Testis (tissue), 2 donors: Measurements from ENCODE around the gene CPNE4.

Source experiments
- POLR2A ChIP-seq: fragments of 450-650 bp; IDR thresholded peaks from one replicate; pipeline ENCODE4 v1.6.1; 2017; ENCODE audit warnings: antibody characterized with exemption, mild to moderate bottlenecking, moderate library complexity
- TF ChIP-seq, protein P1 (sequence below), 3 experiments: fragments of 450-650 bp in 2 of 3; fragments of 200-600 bp in 1 of 3; sonication (generic) in 1 of 3; IDR thresholded peaks; one replicate each; pipeline ENCODE4 v1.5.1; 2016 to 2019; ENCODE audit warnings: antibody characterized with exemption in 3 of 3, mild to moderate bottlenecking in 2 of 3, moderate library complexity in 1 of 3

DNA sequence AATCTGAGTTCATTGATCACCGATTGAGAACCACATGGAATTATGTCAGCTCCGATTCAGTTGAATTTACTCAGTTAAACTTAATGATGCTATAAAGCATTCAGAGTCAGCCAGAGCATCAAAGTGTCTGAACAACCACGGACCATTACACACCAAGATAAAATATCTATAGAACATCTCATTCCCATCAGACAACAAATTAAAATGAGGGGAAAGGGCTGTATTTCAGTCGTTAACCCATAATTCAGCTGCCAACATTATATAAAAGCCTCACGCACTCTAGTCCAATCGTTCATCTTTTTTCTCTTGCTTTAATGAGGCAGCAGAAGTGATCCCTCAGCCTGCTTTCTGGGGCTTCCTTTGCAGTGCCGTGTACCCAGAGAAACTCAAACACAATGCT lies 11.9 kb downstream of the CPNE4 start:
- TF ChIP-seq, protein P1, sequence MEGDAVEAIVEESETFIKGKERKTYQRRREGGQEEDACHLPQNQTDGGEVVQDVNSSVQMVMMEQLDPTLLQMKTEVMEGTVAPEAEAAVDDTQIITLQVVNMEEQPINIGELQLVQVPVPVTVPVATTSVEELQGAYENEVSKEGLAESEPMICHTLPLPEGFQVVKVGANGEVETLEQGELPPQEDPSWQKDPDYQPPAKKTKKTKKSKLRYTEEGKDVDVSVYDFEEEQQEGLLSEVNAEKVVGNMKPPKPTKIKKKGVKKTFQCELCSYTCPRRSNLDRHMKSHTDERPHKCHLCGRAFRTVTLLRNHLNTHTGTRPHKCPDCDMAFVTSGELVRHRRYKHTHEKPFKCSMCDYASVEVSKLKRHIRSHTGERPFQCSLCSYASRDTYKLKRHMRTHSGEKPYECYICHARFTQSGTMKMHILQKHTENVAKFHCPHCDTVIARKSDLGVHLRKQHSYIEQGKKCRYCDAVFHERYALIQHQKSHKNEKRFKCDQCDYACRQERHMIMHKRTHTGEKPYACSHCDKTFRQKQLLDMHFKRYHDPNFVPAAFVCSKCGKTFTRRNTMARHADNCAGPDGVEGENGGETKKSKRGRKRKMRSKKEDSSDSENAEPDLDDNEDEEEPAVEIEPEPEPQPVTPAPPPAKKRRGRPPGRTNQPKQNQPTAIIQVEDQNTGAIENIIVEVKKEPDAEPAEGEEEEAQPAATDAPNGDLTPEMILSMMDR (IDR thresholded peaks at IDR 0.05), result no peak
- no peak for TF ChIP-seq POLR2A
